T-helper 2 cell (primary cell): ENCODE results near the gene STEEP1.

ENCODE experiments used
- DNase-seq, 5 experiments: peaks; one replicate each; pipeline versions ENCODE4 v3.0.0 to v3.0.0-alpha.2; 2012 to 2022
- total RNA-seq, 2 donors: gene quantifications; one replicate each; lab custom pipeline; 2026; lab: John Stamatoyannopoulos, UW

STEEP1 gene
- 23.6 to 26.8 reads per million in 2 donors for total RNA-seq

DNA sequence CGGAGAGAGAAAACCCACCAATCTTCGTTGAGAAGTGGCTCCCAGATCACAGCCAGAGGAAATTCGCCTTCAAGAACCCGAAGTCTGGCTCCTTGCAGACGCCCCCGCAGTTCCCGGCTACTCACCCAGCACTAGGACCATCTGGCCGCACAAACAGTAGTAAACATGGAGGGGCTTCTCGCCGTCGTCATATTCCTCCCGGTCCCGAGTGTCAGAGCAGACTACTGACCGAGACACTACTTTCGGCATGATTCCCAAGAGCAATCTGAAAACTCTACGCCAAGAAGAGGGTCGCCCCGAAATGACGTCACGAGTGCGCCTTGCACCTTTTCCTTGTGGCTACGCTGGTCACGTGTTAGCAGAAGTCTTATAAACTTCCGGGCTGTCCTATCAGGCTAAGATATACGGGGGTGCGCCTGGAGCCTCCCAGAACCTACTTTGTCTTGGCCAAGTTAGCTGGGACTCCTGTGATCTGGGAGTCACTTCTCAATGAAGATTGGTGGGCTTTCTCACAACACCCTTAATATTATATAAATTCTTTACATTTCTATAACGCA, at the start of gene STEEP1:
STEEP1 (minus strand) TSS at position 303 of the 557 bp plus-strand sequence; CDS start at position 249, 54 bp downstream.
- peak; percentile 40 to 95 (median 76) for DNase-seq

DNA sequence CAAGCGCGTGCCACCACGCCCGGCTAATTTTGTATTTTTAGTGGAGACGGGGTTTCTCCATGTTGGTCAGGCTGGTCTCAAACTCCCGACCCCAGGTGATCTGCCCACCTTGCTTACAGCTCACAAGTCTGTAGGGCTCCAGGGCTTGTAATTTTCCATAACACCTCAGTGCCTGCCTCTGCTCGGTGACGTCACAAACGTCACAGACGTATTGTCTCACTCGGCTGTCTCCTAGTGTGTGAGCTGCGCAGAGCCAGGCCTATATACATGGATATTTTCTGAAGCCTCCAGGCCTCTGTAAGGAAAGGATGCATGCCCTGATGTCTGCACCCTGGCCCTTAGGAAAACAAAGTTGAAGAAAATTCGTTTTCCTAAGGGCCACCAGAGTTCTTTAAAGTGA, 49.6 kb upstream of the STEEP1 start:
- peak in 1 of 5 experiments; percentile 9 for DNase-seq

DNA sequence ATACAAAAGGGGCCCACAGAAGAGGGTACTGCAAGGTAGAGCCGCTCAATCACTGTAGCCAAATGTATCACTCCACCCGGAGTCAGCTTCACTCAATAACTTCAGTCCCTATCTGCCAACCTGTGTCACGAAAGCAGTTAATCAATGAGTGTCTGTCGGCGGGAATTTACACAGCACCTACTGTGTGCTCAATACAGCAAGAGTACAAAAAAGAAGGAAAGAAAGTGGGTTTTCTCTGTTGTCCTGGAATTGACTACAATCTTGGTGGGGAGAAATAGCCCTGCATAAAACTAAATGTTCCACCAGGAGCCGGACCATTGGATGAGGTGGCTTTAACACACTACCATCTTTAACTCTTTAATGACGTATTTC, 41.8 kb upstream of the STEEP1 start:
- DNase-seq: no peak

DNA sequence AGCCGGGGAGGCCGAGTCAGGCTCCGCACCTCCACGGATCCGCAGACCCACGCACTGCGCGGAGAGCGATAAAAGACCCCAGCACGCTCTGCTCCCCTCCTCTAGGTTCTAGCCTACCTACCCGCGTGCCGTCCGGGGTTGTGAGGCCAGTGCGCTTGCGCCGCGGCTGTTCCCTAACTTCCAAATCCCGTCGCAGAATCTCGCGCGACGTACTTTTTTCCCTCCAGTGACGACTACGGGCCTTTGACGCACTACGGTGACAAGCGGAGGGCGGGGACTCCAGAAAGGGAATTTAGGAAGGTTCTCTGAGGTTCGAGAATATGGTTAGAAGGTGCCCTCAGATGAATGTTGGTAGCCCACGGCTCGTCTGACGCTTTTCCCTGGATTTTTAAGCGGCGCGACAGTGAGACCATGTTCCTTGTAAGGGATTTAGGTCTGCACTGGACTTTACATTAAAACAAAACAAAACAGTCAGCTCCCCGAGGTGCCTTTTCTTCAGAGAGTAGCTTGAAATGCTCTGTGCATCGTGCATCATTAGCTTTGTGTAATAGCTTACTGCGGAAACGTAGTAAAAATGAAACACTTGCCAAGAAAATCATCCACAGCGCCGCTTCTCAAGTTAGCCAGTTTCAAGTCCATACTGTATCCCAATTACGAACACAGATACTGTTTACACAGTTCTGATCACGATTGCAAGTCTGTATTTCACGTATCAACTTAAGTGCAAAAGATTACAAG, 41.2 kb upstream of the STEEP1 start, which contains the start of gene NKRF:
NKRF (minus strand) TSS at position 145 of the 738 bp plus-strand sequence.
- DNase-seq: peak; percentile 74 to 93 (median 85)

DNA sequence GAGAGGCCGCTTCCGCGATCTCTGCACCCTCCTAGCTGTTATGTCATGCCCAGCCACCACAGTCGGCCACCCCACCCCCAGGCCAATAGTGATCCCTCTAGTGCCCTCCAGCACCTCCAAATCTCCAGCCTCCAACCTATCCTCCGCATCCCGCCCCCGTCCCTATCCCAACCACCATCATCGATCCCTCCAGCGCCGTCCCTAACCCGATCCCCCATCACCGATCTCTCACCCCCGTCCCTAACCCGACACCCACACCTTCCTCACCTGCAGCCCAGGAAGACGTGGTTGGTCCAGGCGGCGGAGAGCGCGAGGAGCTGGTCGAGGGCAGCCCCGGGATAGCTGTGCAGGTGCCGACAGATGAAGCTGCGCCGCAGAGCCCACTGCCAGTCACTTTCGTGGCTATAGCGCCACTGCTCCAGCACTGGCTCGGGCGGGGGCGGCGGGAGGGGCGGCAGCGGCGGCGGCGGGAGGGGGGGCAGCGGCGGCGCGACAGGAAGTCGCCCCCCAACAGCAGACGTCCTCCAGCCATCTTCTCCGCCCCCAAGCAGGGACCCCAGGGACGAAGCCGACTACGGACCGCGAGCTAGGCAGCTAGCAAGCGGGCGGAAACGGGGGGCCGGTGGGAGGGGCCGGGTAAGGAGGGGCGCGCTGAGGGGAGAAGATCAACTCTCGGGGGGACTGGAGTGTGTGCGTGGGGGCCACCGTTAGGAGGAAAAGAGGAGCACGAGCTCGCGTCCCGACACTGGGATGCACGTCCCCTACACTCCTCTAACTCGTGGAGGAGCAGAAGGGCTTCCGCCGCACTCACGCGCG, 40.5 kb upstream of the STEEP1 start:
- peak in 4 of 5 experiments; percentile 16 to 61 (median 30) for DNase-seq

DNA sequence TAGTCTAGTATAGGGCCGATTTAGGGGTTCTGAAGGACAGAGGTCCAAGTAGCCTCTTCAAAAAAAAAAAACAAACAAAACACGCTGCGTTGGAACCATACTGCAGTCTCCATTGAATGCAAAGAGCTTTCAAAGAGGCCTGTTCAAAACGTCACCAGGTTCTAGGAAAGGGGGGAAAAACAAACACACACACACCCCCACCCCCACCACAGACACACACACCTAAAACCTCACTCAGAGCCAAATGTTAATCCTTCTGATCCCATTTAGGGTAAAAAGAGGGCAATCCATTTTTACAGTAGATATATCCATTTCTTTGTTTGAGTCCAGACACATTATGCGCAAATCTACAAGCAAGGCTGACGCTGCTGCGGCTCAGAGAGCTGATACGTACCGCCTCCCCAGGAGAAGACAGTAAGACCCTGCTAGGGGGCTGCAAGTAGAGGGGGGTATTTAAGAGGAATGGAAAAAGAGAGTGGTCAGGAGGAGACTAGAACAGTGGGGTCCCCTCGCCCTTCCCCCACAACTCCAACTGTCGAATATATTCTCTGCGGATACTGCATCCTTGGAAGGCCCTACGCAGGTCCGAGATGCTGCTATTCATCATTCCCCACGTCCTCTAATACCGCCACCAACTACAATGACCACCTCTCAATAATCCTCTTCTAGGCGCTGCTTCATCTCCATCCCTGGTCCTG, 39.7 kb upstream of the STEEP1 start:
- DNase-seq: peak in 1 of 5 experiments; percentile 23

DNA sequence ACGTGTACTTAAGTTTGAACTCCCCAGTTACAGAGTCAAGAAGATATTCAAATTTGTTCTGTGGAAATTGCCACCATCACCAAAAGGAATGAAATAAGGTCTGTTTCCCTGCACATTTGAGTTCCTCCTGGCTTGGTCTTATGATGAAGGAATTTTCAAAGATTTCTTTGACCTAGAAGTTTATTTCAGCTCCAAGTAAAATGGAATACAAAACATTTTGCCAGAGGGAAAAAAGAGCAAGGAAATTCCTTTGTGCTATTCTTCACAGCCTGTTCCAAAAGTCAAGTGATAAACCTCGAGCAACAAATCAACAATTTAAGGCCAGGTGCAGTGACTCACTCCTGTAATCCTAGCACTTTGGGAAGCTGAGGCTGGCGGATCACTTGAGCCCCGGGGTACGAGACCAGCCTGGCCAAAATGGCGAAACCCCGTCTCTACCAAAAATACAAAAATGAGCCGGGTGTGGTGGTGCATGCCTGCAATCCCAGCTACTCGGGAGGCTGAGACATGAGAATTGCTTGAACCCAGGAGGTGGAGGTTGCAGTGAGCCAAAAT, 37.6 kb upstream of the STEEP1 start:
- DNase-seq: no peak

DNA sequence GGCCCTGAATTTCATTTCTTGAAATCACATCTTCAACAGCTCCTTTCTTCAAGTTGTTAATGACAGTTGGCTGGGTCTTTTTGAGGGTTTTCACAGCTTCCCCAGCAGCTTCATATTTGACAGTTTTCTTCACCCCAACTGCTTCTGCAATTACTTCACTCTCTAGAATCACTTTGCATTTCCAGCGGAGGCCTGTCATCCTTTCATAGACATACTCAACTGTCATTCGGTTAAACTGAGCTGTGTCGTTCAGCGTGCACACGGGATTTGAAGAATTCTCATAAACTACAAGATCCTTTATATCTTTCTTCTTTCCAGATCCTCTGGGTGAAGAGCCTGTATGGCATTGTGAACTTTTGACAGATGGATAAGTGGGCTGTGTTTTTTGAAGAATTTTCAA, 24.6 kb upstream of the STEEP1 start:
- no peak for DNase-seq

DNA sequence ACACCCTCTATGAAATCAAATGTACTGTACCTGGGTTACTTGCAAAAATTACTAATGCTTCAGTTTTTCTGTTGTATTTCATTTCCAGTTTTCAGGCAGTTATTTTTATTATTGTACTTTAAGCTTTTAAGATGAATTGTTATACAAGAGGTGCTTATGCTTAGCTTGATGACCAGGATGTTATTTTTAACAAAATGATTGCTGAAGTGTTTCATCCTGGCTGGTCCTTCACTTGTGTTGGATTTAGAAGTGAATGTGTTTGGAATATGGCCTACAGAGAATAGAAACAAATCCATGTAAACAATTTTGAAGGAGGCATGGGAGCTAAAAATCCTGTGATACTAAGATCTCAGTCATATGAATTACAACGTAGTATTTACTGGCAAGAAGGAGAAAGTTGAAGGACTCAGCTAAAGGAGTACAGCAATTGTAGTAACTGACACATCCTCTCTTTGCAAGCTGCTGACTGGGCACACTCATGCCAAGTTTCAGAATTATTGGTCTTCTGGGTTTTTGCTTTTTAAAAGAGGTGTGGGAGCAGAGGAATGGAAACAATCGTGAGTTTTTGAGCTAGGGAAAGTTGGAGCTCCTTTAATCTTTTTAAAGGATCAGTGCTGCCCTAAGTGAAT, 18.3 kb upstream of the STEEP1 start:
- DNase-seq: peak in 1 of 5 experiments; percentile 8

DNA sequence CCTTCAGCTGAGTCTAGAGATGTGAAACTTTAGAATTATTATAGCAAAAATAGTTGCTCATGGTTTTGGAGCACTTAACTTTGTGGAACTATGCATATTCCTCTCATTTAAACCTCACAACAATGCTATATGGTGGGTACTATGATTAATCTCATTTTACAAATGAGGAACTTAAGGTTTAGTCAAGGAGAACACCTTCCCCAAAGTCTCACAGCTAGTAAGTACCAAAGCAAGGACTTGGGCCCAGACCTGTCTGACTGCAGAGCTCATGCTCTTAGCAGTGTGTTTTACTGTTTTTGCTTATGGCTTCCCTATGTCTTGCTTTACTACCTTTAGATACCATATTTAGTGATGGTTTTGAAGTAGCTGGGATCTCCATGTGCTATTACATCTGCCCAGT, 14.2 kb upstream of the STEEP1 start:
- DNase-seq: no peak

DNA sequence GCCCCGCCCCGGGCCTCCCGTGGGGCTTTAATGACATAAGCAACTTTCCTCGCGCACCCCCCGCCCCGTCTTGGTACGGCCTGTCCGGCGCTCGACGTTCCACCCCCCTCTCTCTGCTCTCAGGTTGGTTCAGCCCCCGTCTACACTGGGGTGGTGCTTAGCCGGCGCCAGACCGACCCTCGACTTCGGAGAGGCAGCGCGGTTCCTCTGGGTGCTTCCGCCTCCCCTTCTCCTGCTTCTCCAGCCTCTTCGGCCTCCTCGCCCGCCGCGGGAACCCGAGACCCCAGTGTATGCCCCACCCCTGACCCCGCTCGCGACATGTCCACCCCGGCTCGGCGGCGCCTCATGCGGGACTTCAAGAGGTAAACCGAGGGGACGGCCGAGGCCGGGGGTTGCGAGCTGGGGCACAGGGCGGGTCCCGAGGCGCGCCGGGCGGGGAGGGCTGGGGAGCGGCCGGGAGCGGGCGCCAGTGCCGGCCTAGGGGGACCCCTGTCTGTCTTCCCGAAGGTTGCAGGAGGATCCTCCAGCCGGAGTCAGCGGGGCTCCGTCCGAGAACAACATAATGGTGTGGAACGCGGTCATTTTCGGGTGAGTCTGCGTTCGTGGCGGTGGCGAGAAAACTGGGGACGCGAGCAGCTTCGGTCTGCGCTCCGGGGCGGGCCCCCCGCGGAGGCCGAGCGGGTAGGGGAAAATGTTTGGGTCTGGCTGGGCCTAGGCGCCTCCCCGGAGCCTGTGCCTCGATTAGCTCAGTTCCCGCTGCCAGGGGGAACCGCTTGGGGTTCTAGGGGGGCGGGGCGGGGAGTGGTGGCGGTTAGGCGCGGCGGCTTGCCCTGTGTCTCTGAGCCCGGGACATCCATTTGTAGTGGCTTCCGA, 9.4 kb upstream of the STEEP1 start, which contains the start of gene UBE2A:
UBE2A (plus strand) TSS at position 170 of the 873 bp plus-strand sequence; CDS start at position 319, 149 bp downstream.
- DNase-seq: peak; percentile 72 to 95 (median 82)

DNA sequence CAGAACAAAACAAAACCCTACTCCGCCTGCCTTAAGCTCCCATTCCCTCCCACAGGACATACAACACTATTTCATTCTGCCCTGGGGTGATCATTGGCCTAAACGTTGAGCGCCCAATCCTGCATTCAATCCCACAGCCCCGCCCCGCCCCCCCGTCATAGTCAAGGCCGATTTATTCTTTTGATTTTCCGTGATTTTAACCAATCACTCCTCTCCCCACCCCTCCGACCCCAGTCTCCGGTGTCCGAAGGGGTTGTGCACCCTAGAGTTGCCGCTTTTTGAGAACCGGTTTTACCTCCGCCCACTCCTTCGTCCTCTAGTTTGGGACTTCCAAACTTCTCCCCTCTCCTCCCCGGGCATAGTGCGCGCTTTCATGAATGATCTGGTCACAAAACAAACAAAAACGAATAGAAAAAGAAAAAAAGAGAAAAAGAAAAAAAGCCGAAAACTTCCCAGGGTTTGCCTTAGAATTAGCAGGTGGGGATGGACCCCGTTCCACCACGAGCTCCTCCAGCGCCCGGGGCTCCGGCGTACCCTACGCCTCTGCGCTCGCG, 8.7 kb upstream of the STEEP1 start:
- DNase-seq: peak in 2 of 5 experiments; percentile 0 to 30

DNA sequence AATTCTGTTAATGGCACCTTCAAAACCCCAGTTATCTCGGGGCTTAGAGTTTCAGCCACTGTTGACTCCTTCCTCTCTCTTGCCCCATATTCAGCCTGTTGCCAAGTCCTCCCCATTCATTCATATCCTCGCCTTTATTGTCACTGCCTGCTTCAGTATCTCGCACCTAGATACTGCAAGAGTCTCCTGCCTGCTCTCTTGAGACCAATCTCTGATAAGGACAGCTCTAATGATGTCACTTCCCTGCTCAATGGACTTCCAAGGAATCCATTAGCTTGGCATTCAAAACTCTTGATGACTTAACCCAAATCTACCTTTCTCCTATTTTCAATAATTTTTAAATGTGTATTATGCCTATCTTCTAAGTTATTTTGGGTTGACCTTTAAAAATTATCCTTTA, 8.0 kb upstream of the STEEP1 start:
- DNase-seq: no peak

DNA sequence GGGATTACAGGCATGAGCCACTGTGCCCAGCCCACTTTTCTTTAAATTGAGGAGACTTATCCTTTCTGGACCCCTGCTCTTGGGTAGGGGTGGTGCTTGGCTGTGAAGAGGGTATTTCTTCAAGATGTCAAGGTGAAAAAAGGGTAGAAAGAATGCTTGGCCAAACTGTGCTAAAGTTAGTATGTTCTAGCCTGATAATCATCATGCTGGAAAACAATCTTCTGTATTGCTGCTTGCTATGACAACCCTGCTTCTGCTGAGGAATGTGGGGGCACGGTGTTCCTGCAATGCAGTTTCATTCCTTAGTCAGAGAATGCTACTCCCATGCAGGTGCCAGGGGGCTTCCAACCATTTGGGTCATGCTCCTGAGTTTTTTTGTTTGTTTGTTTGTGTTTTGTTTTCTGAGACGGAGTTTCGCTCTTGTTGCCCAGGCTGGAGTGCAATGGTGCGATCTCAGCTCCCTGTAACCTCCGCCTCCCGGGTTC, 5.2 kb upstream of the STEEP1 start:
- DNase-seq: no peak

DNA sequence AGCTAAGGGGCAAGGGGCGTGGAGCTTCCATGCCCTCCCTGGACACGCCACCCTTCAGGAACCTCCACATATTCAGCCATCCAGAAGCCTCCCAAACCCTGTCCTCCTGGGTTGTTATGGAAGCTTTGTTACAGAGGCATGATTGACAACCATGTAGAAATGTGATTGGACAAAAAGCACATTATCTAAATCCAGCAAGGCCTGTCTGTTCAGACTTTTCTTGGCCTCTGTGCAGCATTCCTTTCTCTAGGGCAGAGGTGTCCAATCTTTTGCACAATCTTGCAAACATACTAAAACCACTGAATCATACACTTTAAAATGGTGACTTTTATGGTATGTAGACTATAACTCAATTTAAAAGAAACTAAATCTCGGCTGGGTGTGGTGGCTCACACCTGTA, 12.7 kb downstream of the STEEP1 start:
- no peak for DNase-seq

DNA sequence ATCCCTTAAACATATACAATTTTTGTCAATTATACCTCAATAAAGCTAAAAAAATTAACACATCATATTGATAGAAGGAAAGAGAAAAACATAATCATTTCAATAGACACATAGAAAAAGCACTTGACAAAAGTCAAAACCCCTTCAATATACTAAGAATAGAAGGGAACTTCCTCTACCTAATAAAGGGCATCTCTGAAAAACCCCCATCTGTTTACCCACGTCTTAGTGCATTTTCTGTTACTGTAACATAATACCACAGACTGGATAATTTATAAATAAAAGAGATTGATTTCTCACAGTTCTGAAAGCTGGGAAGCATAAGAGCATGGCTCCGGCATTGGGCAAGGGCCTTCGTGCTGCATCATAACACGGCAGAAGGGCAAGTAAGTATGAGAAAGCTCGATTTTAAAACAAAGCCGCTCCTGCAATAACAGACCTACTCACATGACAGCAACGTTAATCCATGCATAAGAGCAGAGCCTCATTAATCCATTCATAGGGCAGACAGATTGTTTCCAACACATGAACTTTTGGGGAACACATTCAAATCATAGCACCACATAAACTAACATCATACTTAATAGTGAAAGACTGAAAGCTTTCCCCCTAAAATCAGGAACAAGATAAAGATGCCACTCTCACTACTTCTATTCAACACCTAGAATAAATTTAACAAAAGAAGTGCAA, 15.7 kb downstream of the STEEP1 start:
- no peak for DNase-seq

DNA sequence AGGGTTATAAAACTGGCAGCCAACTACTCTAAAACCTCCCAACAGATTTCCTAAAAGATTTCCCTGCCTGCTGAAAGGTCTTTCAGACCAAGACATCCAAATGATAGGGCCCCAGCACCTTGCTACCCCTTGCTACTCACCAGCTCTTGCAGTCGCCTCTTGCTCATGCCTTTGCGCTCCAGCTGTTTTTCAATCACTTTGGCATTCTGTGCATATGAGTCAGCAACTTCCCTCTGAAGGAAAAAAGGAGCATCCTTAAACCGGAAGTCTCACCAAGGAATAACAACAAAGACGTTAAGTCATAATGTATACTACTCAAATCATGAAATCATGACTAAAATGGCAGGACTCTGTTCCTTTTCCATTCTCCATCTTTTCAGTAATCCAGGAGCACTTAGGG, 24.0 kb downstream of the STEEP1 start:
- DNase-seq: no peak

DNA sequence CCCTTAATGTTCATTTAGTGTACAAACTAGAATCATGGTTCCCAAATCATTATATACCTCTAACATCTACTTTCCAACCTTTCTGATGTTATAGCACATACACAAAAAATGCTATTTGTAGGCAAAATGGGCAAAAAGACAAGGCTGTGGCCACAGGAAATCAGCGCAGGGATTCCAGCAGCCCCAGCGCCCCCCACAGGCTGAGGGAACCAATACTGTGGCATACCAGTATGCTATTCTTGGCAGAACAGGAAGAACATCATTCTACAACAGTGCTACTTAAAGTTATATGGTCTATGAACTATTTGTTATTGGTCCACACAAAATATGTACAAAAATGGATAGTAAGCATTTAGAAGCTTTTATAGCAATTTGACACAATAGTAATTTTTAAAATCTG, 25.3 kb downstream of the STEEP1 start:
- DNase-seq: peak in 1 of 5 experiments; percentile 1

DNA sequence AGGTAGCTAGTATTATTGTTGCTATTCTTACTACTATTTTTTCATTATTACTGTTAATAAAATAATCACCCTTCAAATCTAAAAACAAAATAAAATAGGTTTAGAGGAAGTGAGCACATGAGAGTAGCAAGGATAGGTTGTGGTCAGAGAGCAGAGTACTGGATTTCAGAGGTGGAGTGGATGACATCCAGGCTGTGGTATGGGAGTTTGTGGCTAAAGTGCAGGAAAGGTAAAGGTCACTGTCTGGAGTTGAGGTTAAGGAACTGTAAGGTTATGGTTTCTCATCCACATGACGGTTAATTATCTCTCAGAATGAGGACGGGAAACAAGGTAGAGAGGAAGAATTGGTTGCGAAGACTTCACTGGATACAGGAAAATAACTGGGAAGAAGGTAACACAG, 27.7 kb downstream of the STEEP1 start:
- DNase-seq: no peak
